Astrocyte (in vitro differentiated cells and primary cell): ENCODE measurements around the gene ASIC4. TPM values are rescaled to one million over a fixed set of nuclear protein-coding genes. Genes with fewer than 3 reads are reported as not detected.

Experiments
- DNase-seq: peaks from one replicate; pipeline ENCODE4 v3.0.0-alpha.2; 2010; ENCODE audit warnings: low read depth
- FAIRE-seq: peaks from 2 replicates; lab custom pipeline; 2011; peaks lifted over from hg19 to GRCh38; lab: Jason Lieb, UNC
- H2AFZ ChIP-seq: 2 replicates; pipeline ENCODE4 v1.6.0; 2012; ENCODE audit warnings: low read depth, low read length, inconsistent platforms
- H3K27ac ChIP-seq: 2 replicates; pipeline ENCODE4 v1.5.1; 2011; ENCODE audit warnings: low read depth, low read length, inconsistent platforms
- H3K27me3 ChIP-seq: 2 replicates; pipeline ENCODE4 v1.6.0; 2011; ENCODE audit warnings: low read length, inconsistent platforms; ENCODE audit not compliant: insufficient read depth
- H3K36me3 ChIP-seq: 2 replicates; pipeline ENCODE4 v1.5.1; 2011; ENCODE audit warnings: low read length, inconsistent platforms; ENCODE audit not compliant: insufficient read depth
- H3K4me1 ChIP-seq: 2 replicates; pipeline ENCODE4 v1.5.1; 2011; ENCODE audit warnings: low read length, inconsistent platforms; ENCODE audit not compliant: insufficient read depth
- H3K4me2 ChIP-seq: 2 replicates; pipeline ENCODE4 v1.6.0; 2012; ENCODE audit warnings: low read length, inconsistent platforms
- H3K4me3 ChIP-seq: 2 replicates; pipeline ENCODE4 v1.5.1; 2011; ENCODE audit warnings: low read depth, mild to moderate bottlenecking, low read length, inconsistent platforms; ENCODE audit not compliant: insufficient read depth
- H3K79me2 ChIP-seq: 2 replicates; pipeline ENCODE4 v1.6.0; 2012; ENCODE audit warnings: mild to moderate bottlenecking, low read length, inconsistent platforms; ENCODE audit not compliant: insufficient read depth
- H3K9ac ChIP-seq: 2 replicates; pipeline ENCODE4 v1.6.0; 2012; ENCODE audit warnings: mild to moderate bottlenecking, low read length, inconsistent platforms
- H3K9me3 ChIP-seq: 2 replicates; pipeline ENCODE4 v1.5.1; 2012; ENCODE audit warnings: low read depth, mild to moderate bottlenecking, low read length, inconsistent platforms; ENCODE audit not compliant: insufficient read depth
- H4K20me1 ChIP-seq: 2 replicates; pipeline ENCODE4 v1.6.0; 2012; ENCODE audit warnings: low read length, inconsistent platforms; ENCODE audit not compliant: insufficient read depth
- H3K27ac Mint-ChIP-seq: one replicate; pipeline ENCODE4 v1.8.0; 2021; ENCODE audit warnings: mild to moderate bottlenecking, mixed read lengths; ENCODE audit not compliant: unreplicated experiment
- H3K27me3 Mint-ChIP-seq: one replicate; pipeline ENCODE4 v1.8.0; 2021; ENCODE audit warnings: low read depth, mixed read lengths; ENCODE audit not compliant: unreplicated experiment
- H3K36me3 Mint-ChIP-seq: one replicate; pipeline ENCODE4 v1.8.0; 2021; ENCODE audit warnings: low read depth, mixed read lengths; ENCODE audit not compliant: unreplicated experiment
- H3K4me1 Mint-ChIP-seq: one replicate; pipeline ENCODE4 v1.8.0; 2021; ENCODE audit warnings: low read depth, mixed read lengths; ENCODE audit not compliant: unreplicated experiment
- H3K4me3 Mint-ChIP-seq: one replicate; pipeline ENCODE4 v1.8.0; 2021; ENCODE audit warnings: mild to moderate bottlenecking, moderate library complexity, mixed read lengths; ENCODE audit not compliant: unreplicated experiment
- H3K9me3 Mint-ChIP-seq: one replicate; pipeline ENCODE4 v1.8.0; 2021; ENCODE audit warnings: mild to moderate bottlenecking, mixed read lengths; ENCODE audit not compliant: unreplicated experiment
- EZH2 ChIP-seq: IDR thresholded peaks from 2 replicates; pipeline ENCODE4 v1.6.1; 2012; ENCODE audit warnings: mild to moderate bottlenecking, low read length, inconsistent platforms; ENCODE audit not compliant: insufficient read depth
- total RNA-seq: library from RNA; stranded (reverse); gene quantifications from 2 replicates; pipeline ENCODE4 v1.2.1, GENCODE V29; 2021
- TF ChIP-seq, protein P1 (sequence below): IDR thresholded peaks from 2 replicates; pipeline ENCODE4 v1.5.1; 2011; ENCODE audit warnings: low read depth, mild to moderate bottlenecking, inconsistent platforms, low read length, moderate library complexity; ENCODE audit not compliant: insufficient read depth

Gene ASIC4
- total RNA-seq, 1 donor from 2014 or later: 0.39 TPM

DNA sequence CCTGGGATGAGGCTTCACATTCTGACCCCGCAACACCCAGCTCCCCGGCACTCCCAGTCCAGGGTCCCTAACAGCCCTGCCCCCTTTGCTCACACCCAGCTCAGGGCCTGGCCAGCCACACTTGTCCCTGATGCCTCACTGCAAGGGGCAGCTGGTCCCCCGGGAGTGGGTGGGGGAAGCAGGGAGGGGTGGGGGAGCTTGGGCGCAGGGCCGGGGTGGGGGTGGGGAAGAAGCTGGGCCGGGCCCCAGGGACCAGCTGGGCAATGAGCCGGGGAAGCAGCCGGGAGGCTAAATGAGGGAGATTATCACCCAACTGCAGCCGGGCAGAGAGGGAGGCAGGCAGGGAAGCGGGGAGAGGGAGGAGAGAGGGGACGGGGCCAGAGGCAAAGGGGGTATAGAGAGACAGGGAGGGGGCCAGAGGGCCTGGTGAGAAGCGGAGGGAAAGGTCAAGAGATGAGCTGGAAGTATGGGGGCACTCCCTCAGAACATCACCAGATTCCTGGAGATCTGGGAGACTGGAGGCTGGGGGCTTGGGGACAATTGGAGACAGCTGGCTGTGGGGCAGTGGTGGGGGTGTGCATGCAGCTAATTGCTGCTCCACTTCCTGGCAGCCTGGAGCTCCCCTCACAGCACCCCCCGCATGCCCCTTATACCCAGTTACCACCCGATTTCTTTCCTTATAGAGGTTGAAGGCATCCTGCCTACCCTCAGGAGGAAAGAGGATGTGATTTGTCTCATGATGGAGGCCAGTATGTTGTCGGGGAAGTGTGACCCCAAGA lies 2.5 kb upstream of the ASIC4 start:
- Histone ChIP-seq H2AFZ (no peak overlapping the region), H3K9me3 (no peaks in the 10 kb centered on the region), H4K20me1 (peaks cover 8% of the 10 kb centered on the region), H3K4me1 (peaks cover 21% of the 10 kb centered on the region), H3K9ac (no peak overlapping the region), H3K4me2 (no peak overlapping the region), H3K4me3 (no peak overlapping the region), H3K27me3 (peaks cover 31% of the 10 kb centered on the region), H3K36me3 (no peaks in the 10 kb centered on the region), H3K79me2 (no peaks in the 10 kb centered on the region), H3K27ac (no peak overlapping the region)
- no peak overlapping the region for H3K27ac Mint-ChIP-seq
- H3K36me3 Mint-ChIP-seq: peaks cover 3% of the 10 kb centered on the region
- H3K4me1 Mint-ChIP-seq: peaks cover 19% of the 10 kb centered on the region
- peaks cover 33% of the 10 kb centered on the region for H3K27me3 Mint-ChIP-seq
- FAIRE-seq: no peak
- DNase-seq: no peak
- no peaks in the 10 kb centered on the region for H3K9me3 Mint-ChIP-seq
- H3K4me3 Mint-ChIP-seq: no peak overlapping the region
- peak; percentile 41 for TF ChIP-seq EZH2
- TF ChIP-seq, protein P1, sequence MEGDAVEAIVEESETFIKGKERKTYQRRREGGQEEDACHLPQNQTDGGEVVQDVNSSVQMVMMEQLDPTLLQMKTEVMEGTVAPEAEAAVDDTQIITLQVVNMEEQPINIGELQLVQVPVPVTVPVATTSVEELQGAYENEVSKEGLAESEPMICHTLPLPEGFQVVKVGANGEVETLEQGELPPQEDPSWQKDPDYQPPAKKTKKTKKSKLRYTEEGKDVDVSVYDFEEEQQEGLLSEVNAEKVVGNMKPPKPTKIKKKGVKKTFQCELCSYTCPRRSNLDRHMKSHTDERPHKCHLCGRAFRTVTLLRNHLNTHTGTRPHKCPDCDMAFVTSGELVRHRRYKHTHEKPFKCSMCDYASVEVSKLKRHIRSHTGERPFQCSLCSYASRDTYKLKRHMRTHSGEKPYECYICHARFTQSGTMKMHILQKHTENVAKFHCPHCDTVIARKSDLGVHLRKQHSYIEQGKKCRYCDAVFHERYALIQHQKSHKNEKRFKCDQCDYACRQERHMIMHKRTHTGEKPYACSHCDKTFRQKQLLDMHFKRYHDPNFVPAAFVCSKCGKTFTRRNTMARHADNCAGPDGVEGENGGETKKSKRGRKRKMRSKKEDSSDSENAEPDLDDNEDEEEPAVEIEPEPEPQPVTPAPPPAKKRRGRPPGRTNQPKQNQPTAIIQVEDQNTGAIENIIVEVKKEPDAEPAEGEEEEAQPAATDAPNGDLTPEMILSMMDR: no peak

DNA sequence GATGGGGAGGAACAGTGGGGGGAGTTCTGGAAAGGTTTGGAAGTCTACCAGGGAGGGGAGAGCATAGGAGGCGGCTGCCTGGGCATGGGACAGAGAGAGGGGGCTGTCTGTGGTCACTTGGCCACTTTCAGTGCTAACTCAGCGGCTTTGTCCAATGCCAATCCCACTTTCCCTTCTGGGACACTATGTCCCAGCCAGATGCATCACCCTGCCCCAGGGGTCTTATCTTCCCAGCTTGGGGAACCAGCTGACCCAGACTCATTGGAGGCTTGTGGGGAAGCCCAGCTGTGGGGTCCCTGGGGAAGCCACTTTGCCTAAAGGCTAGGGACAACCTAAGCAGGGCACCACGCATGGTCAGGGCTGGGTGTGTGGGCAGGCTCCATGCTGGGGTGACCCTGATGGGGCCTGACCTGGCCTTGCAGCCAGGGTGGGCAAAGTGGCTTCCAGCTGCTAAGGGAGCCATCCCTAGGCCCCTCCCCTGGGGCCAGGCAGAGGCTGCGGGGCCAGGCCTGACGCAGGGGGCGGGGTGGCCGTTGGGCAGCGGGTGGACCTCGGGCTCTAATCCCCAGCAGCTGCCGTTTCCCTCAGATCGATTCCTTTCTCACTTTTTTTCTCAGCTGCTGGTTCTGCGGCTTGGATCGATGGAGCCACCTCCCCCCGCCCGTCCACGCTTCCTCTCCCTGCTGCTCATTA lies 1.6 kb upstream of the ASIC4 start:
- H3K4me1 ChIP-seq: peaks cover 16% of the 10 kb centered on the region
- H3K4me3 Mint-ChIP-seq: peak overlapping the region; percentile 47

More for the DNA sequence above, 1.6 kb upstream of the ASIC4 start:
- no peak overlapping the region for H3K27ac ChIP-seq
- Mint-ChIP-seq H3K27ac (no peak overlapping the region), H3K27me3 (peaks cover 41% of the 10 kb centered on the region), H3K4me1 (peaks cover 22% of the 10 kb centered on the region), H3K9me3 (no peaks in the 10 kb centered on the region), H3K36me3 (no peaks in the 10 kb centered on the region)
- H3K36me3 ChIP-seq: no peaks in the 10 kb centered on the region
- DNase-seq: no peak
- H3K4me3 ChIP-seq: no peak overlapping the region
- peaks cover 2% of the 10 kb centered on the region for H4K20me1 ChIP-seq
- no peak overlapping the region for H3K9ac ChIP-seq
- H3K79me2 ChIP-seq: no peaks in the 10 kb centered on the region
- no peak for TF ChIP-seq EZH2
- TF ChIP-seq, protein P1: no peak
- no peak overlapping the region for H3K4me2 ChIP-seq
- no peak overlapping the region for H2AFZ ChIP-seq
- H3K27me3 ChIP-seq: peaks cover 33% of the 10 kb centered on the region
- H3K9me3 ChIP-seq: no peaks in the 10 kb centered on the region
- FAIRE-seq: no peak
